Medulla oblongata (tissue), 1 donor: Measurements from ENCODE around the gene ZNF320.
"Not testable (repeated sequence)": the region's sequence is repeated elsewhere in the genome, so short reads cannot be mapped to it uniquely, and the experiment has no call there.

Experiments
- DNase-seq: peaks from one replicate; pipeline ENCODE4 v3.0.0-alpha.2; 2015; ENCODE audit errors: extremely low spot score

Gene ZNF320

DNA sequence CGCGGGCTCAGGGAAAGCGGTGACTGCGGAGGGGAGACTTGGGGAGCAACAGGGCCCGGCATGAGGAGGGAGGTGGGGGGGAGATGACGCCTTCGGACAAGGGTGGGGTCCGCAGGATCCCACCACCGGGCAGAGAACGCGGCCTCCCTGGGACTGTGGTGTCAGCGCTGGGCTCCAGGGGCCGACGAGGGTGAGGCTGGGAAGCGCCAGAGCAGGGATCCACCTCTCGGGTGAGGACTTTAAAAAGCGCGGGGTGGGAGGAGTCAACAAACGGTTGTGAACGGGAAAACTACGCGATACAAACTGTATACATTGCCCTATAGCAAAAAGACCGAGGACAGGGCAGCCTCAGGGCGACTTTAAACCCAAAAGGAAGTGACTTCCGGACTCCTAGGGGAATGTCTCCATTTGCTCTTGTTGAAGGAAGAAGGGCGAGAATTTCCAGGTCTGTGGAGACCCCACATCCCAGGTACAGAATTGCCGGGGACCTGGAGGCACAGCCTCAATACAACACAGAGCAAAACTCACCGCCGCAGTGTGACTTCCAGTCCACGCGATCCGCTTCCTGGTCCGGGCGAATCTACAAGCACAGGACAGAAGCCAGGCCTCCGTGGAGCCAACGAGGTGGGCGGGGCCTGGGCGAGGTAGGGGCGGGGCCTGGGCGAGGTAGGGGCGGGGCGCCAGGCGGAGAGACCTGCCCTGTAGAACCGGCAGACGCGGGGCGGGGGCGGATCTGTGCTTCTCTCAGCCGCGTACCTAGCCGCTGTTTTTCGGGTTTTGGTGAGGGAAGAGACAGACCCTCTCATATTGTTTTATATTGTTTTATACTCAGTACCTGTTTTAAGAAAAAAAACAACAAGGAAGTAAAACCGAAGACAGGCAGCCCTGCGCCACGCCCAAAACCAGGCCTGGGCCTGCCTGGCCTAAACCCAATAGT is 25.7 kb upstream of the ZNF320 start, which contains the start of gene ZNF888:
Gene ZNF888 (minus strand): TSS at position 588 of the 937 bp plus-strand sequence. CDS start 5,555 bp downstream, outside the sequence.
- peak; percentile 69 for DNase-seq

DNA sequence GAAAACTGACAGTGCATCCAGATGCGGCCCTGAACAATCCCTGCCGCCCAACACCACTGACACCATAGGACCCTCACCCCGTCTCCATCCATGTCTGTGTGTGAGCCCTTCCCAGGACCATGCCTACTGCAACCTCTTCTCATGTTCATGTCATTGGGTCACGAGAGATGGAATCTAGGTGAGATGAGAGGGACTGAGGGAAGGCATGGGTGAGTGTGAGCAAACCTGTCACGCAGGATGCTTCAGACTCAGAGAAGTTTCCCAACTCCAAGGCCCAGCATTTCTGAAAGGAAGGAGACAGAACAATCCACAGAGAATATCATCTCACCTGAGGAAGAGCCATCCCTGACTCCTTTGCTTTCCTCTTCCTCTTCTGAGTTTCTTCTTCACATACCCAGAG is 20.1 kb upstream of the ZNF320 start:
- DNase-seq, result no peak

DNA sequence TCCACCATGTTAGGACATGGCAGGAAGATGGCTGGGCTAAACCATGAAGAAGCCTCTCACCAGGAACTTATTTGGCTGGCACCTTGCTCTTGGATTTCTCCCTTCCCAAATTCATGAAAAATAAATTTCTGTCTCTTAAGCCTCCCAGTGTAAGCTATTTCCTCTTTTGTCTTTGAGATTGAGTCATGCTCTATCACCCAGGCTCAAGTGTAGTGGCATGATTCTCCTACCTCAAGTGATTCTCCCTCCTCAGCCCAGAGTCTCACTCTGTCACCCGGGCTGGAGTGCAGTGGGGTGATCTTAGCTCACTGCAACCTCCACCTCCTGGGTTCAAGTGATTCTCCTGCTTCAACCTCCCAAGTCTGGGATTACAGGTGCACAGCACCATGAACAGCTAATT is 13.2 kb upstream of the ZNF320 start:
- DNase-seq, result no peak

DNA sequence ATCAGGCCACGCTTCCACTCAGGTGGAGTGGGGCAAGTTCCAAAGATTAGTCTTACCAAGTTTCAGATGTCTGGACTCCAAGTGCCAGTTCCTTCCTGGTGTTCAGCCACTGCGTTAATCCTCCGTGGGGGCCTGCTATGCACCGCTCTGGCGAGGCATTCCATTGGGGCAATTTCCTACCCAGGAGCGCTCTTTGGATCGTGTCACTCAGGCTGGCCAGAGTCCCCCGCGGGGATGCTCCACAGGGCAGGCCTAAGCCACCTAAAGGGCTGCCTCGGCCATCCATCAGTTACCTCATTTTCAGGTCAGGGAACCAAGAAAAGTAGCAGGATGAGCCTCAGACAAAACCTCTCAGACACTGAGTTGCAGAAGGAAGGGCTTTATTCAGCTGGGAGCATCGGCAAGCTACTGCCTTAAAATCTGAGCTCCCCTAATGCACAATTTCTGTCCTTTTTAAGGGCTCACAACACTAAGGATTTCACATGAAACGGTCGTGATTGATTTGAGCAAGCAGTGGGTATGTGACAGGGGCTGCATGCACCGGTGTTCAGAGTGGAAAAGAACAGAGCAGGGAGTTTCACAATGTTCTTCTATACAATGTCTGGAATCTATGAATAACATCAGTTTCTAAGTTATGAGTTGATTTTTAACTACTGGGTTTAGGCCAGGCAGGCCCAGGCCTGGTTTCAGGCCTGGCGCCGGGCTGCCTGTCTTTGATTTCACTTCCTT is 6.8 kb upstream of the ZNF320 start:
- not testable (repeated sequence) for DNase-seq

DNA sequence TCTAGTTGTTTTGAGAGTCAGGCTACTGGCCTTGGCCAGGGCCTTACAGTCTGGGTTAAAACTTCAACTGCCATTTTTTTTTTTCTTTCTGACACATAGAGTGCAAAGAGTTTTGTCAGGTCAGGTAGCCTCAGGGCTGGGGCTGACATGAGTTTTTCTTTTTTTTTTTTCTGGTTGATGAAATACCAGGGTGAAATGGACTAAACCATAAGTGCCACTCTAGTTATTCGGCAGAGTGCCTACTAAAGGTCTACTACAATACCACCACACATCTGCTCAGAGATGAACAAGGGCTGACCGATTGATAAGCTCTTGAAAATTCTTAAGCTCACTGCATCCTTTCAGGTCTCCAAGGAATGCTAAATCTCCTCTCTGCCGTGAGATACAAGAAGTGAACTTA is 4.4 kb upstream of the ZNF320 start:
- DNase-seq, result no peak

DNA sequence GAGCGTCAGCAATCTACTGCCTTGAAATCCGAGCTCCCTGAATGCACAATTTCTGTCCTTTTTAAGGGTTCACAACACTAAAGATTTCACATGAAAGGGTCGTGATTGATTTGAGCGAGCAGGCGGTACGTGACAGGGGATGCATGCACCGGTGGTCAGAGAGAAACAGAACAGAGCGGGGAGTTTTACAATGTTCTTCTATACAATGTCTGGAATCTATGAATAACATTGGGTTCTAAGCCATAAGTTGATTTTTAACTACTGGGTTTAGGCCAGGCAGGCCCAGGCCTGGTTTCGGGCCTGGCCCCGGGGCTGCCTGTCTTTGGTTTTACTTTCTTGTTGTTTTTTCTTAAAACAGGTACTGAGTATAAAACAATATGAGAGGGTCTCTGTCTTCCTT is 1.2 kb upstream of the ZNF320 start:
- not testable (repeated sequence) for DNase-seq

DNA sequence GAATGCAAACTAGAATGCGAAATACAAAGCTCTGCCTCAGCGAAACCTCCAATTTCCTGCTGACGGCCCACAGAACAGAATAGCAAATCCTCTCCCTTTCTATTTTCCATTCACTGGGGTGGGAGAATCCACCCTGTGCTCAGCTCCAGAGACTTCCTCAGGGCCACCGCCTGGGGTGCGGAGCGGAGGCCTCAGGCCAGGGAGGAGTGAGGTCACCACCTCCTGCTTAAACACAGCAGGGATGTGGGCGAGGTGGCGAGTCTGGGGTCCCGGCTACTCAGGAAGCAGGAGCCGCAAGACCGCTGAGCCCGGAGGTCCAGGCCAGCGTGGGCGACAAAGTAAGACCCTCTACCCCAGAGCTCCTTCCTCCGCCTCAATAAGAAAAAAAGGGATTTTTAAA is 666 bp upstream of the ZNF320 start:
- no peak for DNase-seq

DNA sequence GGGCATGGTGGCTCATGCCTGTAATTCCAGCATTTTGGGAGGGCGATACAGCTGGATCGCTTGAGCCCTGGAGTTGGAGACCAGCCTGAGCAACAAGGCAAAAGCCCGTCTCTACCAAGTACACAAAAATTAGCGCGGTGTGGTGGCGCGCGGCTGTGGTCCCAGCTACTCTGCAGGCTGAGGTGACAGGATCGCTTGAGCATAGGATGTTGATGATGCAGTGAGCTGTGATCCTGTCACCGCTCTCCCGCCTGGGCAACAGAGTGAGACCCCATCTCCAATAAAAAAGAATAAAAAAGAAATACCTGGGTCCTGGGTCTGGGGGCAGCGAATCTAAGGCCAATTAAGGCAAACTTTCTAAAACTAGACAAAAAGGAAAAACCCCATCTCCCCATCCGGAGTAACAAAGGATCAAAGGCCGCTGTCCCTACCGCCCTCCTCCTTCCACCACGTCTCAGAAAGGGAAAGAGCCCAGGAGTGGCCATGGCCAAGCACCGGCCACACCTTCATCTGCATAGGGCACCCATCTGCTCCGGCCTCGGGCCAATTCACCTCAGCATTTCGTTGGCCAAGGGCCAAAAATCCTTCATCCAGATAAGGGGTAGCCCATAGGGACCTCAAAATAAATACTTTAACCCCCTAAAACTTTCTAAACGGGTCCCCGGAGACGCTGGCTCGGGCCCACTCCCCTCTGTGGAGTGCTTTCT is 851 bp downstream of the ZNF320 start:
- DNase-seq, result peak; percentile 9

DNA sequence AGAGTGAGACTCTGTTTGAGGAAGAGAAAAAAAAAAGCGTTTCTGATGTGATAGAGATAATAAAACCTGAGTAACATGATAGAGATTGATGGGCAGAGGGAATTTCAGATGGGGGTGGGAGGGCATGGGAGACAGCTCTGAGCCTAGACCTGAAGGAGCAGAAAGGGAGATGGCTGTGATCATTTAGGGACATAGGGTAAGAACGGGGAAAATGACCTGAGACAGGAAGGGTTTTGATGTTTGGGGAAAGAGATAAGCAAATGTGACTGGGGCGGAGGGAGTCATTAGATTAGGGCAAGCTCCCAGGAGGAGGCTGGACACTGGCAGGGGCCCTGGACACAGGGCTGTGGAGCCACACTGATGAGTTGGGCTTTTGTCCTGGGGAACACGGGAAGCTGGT is 6.1 kb downstream of the ZNF320 start:
- DNase-seq, result no peak

DNA sequence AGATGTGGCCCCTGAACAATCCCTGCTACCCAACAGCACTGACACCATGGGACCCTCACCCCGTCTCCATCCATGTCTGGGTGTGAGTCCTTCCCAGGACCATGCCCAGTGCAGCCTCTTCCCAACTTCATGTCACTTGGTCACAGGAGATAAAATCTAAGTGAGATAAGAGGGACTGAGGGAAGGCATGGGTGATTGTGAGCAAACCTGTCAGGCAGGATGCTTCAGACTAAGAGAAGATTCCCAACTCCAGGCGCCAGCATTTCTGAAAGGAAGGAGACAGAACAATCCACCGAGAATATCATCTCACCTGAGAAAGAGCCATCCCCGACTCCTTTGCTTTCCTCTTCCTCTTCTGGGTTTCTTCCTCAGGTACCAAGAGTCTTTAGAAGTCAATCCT is 7.5 kb downstream of the ZNF320 start:
- DNase-seq, result no peak

DNA sequence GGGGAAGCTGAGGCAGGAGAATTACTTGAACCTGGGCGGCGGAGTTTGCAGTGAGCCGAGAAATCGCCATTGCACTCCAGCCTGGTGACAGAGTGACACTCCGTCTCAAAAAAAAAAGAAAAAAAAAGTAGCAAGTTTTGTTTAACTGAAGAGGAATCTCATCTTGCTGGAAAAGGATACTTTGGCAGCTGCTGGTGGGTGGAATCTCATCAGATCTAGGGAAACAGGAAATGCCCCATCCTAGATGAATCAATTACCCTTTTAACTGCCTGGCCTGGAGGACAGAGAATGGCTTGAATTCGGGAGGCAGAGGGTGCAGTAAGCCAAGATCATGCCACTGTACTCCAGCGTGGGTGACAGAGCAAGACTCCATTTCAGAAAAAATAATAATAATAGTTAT is 8.4 kb downstream of the ZNF320 start:
- no peak for DNase-seq

DNA sequence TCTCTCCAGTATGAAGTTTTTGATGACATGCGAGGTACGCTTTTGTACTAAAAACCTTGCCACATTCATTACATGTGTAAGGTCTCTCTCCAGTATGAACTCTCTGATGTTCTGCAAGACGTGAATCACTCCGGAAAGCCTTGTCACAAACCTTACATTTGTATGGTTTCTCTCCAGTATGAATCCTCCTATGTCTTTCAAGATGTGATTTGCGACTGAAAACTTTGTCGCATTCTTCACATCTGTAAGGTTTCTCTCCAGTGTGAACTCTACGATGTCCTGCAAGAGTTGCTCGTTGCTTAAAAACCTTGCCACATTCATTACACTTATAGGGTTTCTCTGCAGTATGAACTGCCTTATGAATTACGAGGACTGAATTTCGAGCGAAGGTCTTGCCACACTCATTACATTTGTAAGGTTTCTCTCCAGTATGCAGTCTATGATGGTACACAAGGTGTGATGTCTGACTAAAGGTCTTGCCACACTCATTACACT is 16.5 kb downstream of the ZNF320 start:
- no peak for DNase-seq

DNA sequence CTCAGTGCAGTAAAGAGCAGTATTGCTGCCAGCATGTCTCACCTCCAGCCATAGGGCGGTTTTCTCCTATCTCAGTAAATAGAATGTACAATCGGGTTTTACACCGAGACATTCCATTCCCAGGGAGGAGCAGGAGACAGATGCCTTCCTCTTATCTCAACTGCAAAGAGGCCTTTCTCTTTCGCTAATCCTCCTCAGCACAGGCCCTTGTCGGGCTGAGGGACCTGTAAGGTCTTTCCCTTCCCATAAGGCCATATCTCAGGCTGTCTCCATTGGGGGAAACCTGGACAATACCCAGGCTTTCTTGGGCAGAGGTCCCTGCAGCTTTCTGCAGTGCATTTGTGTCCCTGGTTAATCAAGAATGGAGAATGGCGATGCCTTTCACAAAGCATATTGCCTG is 24.4 kb downstream of the ZNF320 start:
- DNase-seq, result not testable (repeated sequence)

DNA sequence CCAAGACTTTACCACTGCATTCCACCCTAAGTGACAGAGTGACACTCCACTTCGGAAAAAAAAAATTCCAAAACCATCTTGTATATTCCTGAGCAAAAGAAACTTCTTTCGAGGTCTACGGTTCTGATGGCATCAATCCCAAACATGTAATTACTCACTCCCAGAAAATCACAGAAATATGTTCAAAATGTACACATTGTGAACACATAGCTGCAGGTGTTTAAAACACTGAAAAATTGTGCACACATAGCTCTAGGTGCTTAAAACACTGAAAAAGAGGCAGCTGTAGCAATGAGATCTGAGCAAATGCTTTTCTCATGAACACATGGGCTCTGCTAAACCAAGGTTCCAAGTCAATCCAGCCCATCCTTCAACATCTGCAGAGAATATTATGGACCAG is 26.0 kb downstream of the ZNF320 start:
- no peak for DNase-seq

DNA sequence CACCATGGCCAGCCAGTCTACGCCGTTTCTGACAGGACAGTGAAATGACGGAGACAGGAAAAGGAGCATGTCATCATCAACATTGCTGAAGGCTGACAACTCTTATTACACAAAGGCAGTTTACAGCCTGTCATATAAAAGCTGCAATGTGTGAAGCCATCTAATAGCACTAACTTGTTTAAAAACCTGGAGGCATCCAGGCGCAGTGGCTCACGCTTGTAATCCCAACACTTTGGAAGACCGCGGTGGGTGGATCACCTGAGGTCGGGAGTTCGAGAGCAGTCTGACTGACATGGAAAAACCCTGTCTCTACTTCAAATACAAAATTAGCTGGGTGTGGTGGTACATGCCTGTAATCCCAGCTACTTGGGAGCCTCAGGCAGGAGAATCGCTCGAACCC is 29.4 kb downstream of the ZNF320 start:
- not testable (repeated sequence) for DNase-seq

DNA sequence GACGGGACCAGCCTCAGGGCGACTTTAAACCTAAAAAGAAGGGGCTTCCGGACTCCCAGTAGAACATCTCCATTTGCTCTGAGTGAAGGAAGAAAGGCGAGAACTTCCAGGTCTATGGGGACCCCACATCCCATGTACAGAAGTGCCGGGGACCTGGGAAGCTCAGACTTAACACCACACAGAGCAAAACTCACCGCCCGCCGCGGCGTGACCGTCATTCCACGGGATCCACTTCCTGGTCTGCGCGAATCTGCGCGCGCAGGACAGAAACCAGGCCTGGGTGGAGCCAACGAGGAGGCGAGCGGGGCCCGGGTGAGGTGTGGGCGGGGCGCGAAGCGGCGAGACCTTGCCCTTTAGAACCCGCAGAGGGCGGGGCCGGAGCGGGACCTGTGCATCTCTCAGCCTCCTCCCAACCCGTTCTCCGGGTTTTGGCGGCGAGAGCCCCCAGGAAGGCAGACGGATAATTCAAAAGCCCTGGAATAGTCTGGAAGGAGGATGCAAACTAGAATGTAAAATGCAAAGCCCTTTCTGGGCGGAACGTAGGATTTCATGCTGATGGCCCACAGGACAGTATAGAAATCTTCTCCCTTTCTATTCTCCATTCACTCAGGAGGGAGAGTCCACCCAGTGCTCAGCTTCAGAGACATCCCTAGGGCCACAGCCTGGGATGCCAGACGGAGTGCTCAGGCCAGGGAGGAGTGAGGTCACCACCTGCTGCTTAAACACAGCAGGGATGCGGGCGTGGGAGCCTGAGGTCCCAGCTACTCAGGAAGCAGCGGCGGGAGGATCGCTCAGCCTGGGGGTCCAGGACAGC is 39.9 kb downstream of the ZNF320 start, which contains the start of gene ZNF468:
Gene ZNF468 (minus strand): TSS at position 242 of the 814 bp plus-strand sequence. CDS start 3,347 bp downstream, outside the sequence.
- DNase-seq, result peak; percentile 75

DNA sequence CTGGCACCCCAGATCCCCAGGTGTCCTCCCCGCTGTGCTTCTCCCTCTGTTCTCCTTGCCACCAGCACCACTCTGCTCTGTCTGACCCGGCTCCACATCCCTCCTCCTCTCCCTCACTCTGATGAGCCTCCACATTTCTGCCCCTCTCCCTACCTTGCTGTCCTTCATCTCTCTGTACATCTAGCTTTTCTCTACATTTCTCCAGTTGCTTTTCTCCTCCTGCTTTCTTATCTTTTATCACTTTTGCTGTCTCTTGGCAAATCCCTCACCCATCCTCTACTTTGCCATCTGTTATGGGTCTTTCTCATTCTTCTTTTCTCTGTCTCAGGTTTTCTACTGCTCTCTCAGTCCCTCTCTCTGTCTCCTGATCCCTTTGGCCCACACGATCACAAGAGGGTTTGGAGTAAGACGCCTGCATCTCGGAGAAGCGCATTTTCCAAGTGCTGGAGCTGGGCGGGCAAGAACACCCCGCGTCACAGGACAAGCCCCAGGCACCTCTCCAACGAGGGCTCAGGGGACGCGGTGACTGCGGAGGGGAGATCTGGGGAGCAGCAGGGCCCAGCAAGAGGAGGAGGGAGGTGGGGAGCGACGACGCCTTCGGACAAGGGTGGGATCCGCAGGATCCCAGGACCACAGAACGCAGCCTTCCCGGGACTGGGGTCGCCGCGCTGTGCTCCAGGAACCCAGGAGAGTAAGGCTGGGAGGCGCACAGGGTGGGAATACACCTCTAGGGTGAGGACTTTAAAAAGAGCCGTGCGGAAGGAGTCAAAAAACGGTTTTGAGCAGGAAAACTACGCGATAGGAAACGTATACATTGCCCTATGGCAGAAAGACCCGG is 40.7 kb downstream of the ZNF320 start:
- not testable (repeated sequence) for DNase-seq
